H1 (cell line): ENCODE results near the gene ZNF521. TPM values are rescaled to one million over a fixed set of nuclear protein-coding genes. Genes with fewer than 3 reads are reported as not detected.

Source experiments
- CEBPB ChIP-seq: IDR thresholded peaks from 2 replicates; pipeline ENCODE4 v1.6.1; 2012; ENCODE audit warnings: low read depth, low read length
- EGR1 ChIP-seq: IDR thresholded peaks from 2 replicates; pipeline ENCODE4 v1.6.1; 2011; ENCODE audit warnings: low read depth, low read length, borderline replicate concordance
- JUND ChIP-seq: IDR thresholded peaks from 2 replicates; pipeline ENCODE4 v1.6.1; 2011; ENCODE audit warnings: mild to moderate bottlenecking, improper control_type of control experiment, low read length
- KDM4A ChIP-seq: IDR thresholded peaks from one replicate; pipeline ENCODE4 v1.7.1; 2012; ENCODE audit warnings: low read depth, mild to moderate bottlenecking, moderate library complexity, low read length, inconsistent platforms; ENCODE audit not compliant: severe bottlenecking
- polyA plus RNA-seq, 7 experiments: library from polyadenylated mRNA; depleted of rRNA in 3 of 7; stranded (reverse) in 5 of 7; unstranded in 2 of 7; fragments of >200 nt in 5 of 7; fragments of 200-250 nt in 2 of 7; gene quantifications; 1 replicate in 5 of 7; 2 replicates in 1 of 7; 4 replicates in 1 of 7; pipeline versions ENCODE4 v1.2.1 to v1.2.3, GENCODE V29; 2011 to 2013; ENCODE audit warnings: missing spikeins in 2 of 7, mixed read lengths in 2 of 7
- total RNA-seq: library from RNA; stranded (reverse); fragmentation: NEBNext Ultra II Directional; extraction: Animal tissue kit (Norgen Biotek cat#: 25700); gene quantifications from 2 replicates; pipeline ENCODE4 v1.2.1, GENCODE V29; 2021
- TF ChIP-seq, protein P1 (sequence below), 3 experiments: IDR thresholded peaks; 1 replicate in 2 of 3; 2 replicates in 1 of 3; pipeline versions ENCODE4 v1.5.1 to v1.6.1; 2011; ENCODE audit warnings: low read length in 3 of 3, mild to moderate bottlenecking in 3 of 3, inconsistent platforms in 2 of 3, low read depth in 1 of 3, moderate library complexity in 1 of 3; ENCODE audit not compliant: insufficient read depth in 1 of 3; ENCODE audit errors: control extremely low read depth in 1 of 3
- TF ChIP-seq, protein P2 (sequence below): IDR thresholded peaks from 2 replicates; pipeline ENCODE4 v1.6.1; 2012; ENCODE audit warnings: low read length, inconsistent platforms

ZNF521 gene
- total and polyA plus RNA-seq, 2 of the 8 experiments (the other 6 are each of a cell fraction or from before 2014, with no cell fraction given): 9.5 to 15.8 TPM

DNA sequence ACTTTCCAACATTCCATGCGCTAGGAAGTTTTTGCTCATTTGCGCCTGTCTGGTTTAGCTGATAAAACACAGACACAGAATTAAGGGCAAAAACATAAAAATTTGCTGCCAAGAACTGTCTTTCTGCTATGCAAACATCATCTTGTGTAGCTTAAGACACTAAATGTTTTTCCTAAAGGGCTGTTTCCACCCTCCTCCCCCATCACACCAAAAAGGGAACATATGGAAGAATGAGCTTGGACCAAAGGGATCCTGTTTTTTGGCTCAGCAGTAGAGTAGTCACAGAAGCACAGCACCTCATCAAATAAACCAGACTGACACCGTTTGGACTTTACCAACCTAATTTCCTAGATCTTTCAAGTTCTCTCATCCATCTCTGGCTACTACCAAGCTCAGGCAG, 210.1 kb downstream of the ZNF521 start (continued):
- TF ChIP-seq, protein P1, sequence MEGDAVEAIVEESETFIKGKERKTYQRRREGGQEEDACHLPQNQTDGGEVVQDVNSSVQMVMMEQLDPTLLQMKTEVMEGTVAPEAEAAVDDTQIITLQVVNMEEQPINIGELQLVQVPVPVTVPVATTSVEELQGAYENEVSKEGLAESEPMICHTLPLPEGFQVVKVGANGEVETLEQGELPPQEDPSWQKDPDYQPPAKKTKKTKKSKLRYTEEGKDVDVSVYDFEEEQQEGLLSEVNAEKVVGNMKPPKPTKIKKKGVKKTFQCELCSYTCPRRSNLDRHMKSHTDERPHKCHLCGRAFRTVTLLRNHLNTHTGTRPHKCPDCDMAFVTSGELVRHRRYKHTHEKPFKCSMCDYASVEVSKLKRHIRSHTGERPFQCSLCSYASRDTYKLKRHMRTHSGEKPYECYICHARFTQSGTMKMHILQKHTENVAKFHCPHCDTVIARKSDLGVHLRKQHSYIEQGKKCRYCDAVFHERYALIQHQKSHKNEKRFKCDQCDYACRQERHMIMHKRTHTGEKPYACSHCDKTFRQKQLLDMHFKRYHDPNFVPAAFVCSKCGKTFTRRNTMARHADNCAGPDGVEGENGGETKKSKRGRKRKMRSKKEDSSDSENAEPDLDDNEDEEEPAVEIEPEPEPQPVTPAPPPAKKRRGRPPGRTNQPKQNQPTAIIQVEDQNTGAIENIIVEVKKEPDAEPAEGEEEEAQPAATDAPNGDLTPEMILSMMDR (IDR thresholded peaks at IDR 0.05; ENCODE audit: control extremely low read depth in 1 of 3, insufficient read depth in 1 of 3, low read depth in 1 of 3, low read length in 3 of 3): no peak
- no peak for TF ChIP-seq CEBPB
- TF ChIP-seq JUND: no peak
- TF ChIP-seq, protein P2, sequence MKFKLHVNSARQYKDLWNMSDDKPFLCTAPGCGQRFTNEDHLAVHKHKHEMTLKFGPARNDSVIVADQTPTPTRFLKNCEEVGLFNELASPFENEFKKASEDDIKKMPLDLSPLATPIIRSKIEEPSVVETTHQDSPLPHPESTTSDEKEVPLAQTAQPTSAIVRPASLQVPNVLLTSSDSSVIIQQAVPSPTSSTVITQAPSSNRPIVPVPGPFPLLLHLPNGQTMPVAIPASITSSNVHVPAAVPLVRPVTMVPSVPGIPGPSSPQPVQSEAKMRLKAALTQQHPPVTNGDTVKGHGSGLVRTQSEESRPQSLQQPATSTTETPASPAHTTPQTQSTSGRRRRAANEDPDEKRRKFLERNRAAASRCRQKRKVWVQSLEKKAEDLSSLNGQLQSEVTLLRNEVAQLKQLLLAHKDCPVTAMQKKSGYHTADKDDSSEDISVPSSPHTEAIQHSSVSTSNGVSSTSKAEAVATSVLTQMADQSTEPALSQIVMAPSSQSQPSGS: no peak
- no peak for TF ChIP-seq EGR1
- TF ChIP-seq KDM4A: no peak
